GM12878 (cell line): ENCODE results near the gene NUDT3. TPM values are rescaled to one million over a fixed set of nuclear protein-coding genes. Genes with fewer than 3 reads are reported as not detected.

ENCODE experiments used
- ATAC-seq: fragments of 200-7000 bp; cut with Tn5 transposase; 3 replicates; pipeline ENCODE4 v1.9.1; 2020; ENCODE audit warnings: mild to moderate bottlenecking, moderate library complexity
- BruUV-seq: library from RNA; stranded (reverse); fragments of 400-500 nt; replicated peaks from 2 replicates; lab custom pipeline; 2021; lab: Mats Ljungman, UMichigan
- CTCF ChIA-PET: fragments of 300-600 bp; sonication (Branson Sonifier 250); formaldehyde crosslinking; extraction: SDS; loops from one replicate; lab custom pipeline; 2021; ENCODE audit warnings: inconsistent platforms; lab: Yijun Ruan, JAX
- POLR2A ChIA-PET: fragments of 350-600 bp; formaldehyde crosslinking; extraction: SDS; loops from one replicate; lab custom pipeline; 2021; ENCODE audit warnings: inconsistent platforms; lab: Charles Lee
- RAD21 ChIA-PET: fragments of 300-600 bp; sonication (Branson Sonifier 250); formaldehyde crosslinking; loops from one replicate; lab custom pipeline; 2023; ENCODE audit warnings: antibody characterized with exemption; ENCODE audit not compliant: unreplicated experiment; lab: Charles Lee
- SMC1A ChIA-PET: fragments of 300-600 bp; sonication (Branson Sonifier 250); formaldehyde crosslinking; loops from one replicate; lab custom pipeline; 2023; ENCODE audit not compliant: unreplicated experiment, uncharacterized antibody; lab: Charles Lee
- DNase-seq: peaks from one replicate; pipeline ENCODE4 v3.0.0-alpha.2; 2011; ENCODE audit warnings: low read depth, low spot score
- FAIRE-seq: peaks from 3 replicates; lab custom pipeline; 2011; peaks lifted over from hg19 to GRCh38; lab: Jason Lieb, UNC
- H2AFZ ChIP-seq: 2 replicates; pipeline ENCODE4 v1.6.0; 2011; ENCODE audit warnings: low read depth, low read length, control low read depth; ENCODE audit not compliant: control insufficient read depth
- H3K27ac ChIP-seq: 2 replicates; pipeline ENCODE4 v1.5.1; 2011; ENCODE audit warnings: control low read depth; ENCODE audit not compliant: control insufficient read depth, insufficient read depth
- H3K27me3 ChIP-seq, 2 experiments: replicated peaks in 1 of 2; 2 replicates each; pipeline versions ENCODE4 v1.6.0 to v1.6.1; 2011; ENCODE audit warnings: low read length in 1 of 2; ENCODE audit not compliant: control insufficient read depth in 2 of 2, insufficient read depth in 2 of 2
- H3K36me3 ChIP-seq, 2 experiments: 2 replicates each; pipeline ENCODE4 v1.5.1; 2011; ENCODE audit warnings: low read length in 1 of 2; ENCODE audit not compliant: control insufficient read depth in 2 of 2, insufficient read depth in 2 of 2
- H3K4me1 ChIP-seq: 2 replicates; pipeline ENCODE4 v1.6.1; 2011; ENCODE audit warnings: mild to moderate bottlenecking, low read length, moderate library complexity, mixed read lengths; ENCODE audit not compliant: control insufficient read depth, insufficient read depth
- H3K4me2 ChIP-seq: 2 replicates; pipeline ENCODE4 v1.6.0; 2011; ENCODE audit warnings: control low read depth; ENCODE audit not compliant: control insufficient read depth, insufficient read depth
- H3K4me3 ChIP-seq: fragments of 200-600 bp; sonication (generic); 2 replicates; pipeline ENCODE4 v1.5.1; 2016
- H3K79me2 ChIP-seq: 2 replicates; pipeline ENCODE4 v1.6.0; 2011; ENCODE audit warnings: low read length; ENCODE audit not compliant: control insufficient read depth, insufficient read depth
- H3K9ac ChIP-seq: 2 replicates; pipeline ENCODE4 v1.8.0; 2011; ENCODE audit warnings: low read length, control low read depth, mixed read lengths; ENCODE audit not compliant: control insufficient read depth, insufficient read depth
- H3K9me3 ChIP-seq: replicated peaks from 3 replicates; pipeline ENCODE4 v1.5.1; 2011; ENCODE audit warnings: mild to moderate bottlenecking, low read length; ENCODE audit not compliant: control insufficient read depth, insufficient read depth
- H4K20me1 ChIP-seq: 2 replicates; pipeline ENCODE4 v1.6.0; 2011; ENCODE audit not compliant: control insufficient read depth, insufficient read depth
- ATF7 ChIP-seq: fragments of 450-650 bp; IDR thresholded peaks from 2 replicates; pipeline ENCODE4 v1.6.1; 2016; ENCODE audit warnings: low read depth, mild to moderate bottlenecking
- BCL11A ChIP-seq: IDR thresholded peaks from 2 replicates; pipeline ENCODE4 v1.6.1; 2011; ENCODE audit warnings: low read depth, low read length
- CBFB ChIP-seq: IDR thresholded peaks from 2 replicates; pipeline ENCODE4 v1.6.1; 2016; ENCODE audit warnings: antibody characterized with exemption, low read depth
- E2F8 ChIP-seq: fragments of 450-650 bp; IDR thresholded peaks from 2 replicates; pipeline ENCODE4 v1.6.1; 2018; ENCODE audit warnings: mild to moderate bottlenecking, low read depth, moderate library complexity; ENCODE audit not compliant: partially characterized antibody
- IRF5 ChIP-seq: fragments of 450-650 bp; IDR thresholded peaks from 2 replicates; pipeline ENCODE4 v1.6.1; 2017; ENCODE audit warnings: borderline replicate concordance
- MAX ChIP-seq: IDR thresholded peaks from 2 replicates; pipeline ENCODE4 v1.6.1; 2012; ENCODE audit warnings: low read depth, low read length, improper control_type of control experiment
- NR2F1 ChIP-seq: fragments of 450-650 bp; conservative IDR thresholded peaks from 2 replicates; pipeline ENCODE4 v1.6.1; 2017; ENCODE audit warnings: mild to moderate bottlenecking
- PBX3 ChIP-seq: IDR thresholded peaks from 2 replicates; pipeline ENCODE4 v1.6.1; 2011; ENCODE audit warnings: mild to moderate bottlenecking, low read depth, low read length, moderate library complexity; ENCODE audit not compliant: insufficient replicate concordance
- POU2F2 ChIP-seq: IDR thresholded peaks from 3 replicates; pipeline ENCODE4 v1.6.1; 2011; ENCODE audit warnings: low read depth, mild to moderate bottlenecking, low read length, borderline replicate concordance
- ZNF217 ChIP-seq: fragments of 450-650 bp; IDR thresholded peaks from 2 replicates; pipeline ENCODE4 v1.6.1; 2017; ENCODE audit warnings: antibody characterized with exemption, mild to moderate bottlenecking
- ZNF592 ChIP-seq: fragments of 450-650 bp; IDR thresholded peaks from 2 replicates; pipeline ENCODE4 v1.6.1; 2017; ENCODE audit warnings: mild to moderate bottlenecking, moderate library complexity
- ZNF622 ChIP-seq: fragments of 450-650 bp; IDR thresholded peaks from 2 replicates; pipeline ENCODE4 v1.6.1; 2017; ENCODE audit warnings: mild to moderate bottlenecking, inconsistent platforms
- WGBS: methylation state at CpG from one replicate; pipeline ENCODE4 v1.1.6; 2016; ENCODE audit warnings: low lambda C conversion rate; ENCODE audit not compliant: insufficient replicate concordance, insufficient coverage; ENCODE audit errors: missing lambda C conversion rate; 5-methylcytosine and 5-hydroxymethylcytosine counted together
- in situ Hi-C: fragments of 300-500 bp; cut with MboI; formaldehyde crosslinking; loops from 9 replicates; pipeline ENCODE4 v1.14.3; 2018; ENCODE audit warnings: mixed read lengths
- intact Hi-C: fragments of 100-400 bp; cut with micrococcal nuclease; formaldehyde crosslinking; loops from one replicate; pipeline ENCODE4 v1.14.2; 2022; ENCODE audit not compliant: unreplicated experiment
- polyA plus RNA-seq, 11 experiments: library from polyadenylated mRNA; depleted of rRNA in 4 of 11; unstranded in 6 of 11; stranded (reverse) in 5 of 11; fragments of >200 nt; fragmentation: Nextera tagmentation in 4 of 11; fragmentation: Illumina TruSeq in 1 of 11; extraction: Ambion mirVana in 4 of 11; extraction: Trizol in 1 of 11; gene quantifications; 1 replicate in 1 of 11; 2 replicates in 10 of 11; pipeline versions ENCODE4 v1.2.1 to v1.2.3, GENCODE V29; 2011 to 2016; ENCODE audit warnings: inconsistent platforms in 2 of 11, missing spikeins in 2 of 11, low read depth in 1 of 11
- total RNA-seq, 4 experiments: library from RNA; depleted of rRNA in 3 of 4; stranded (reverse); fragments of >200 nt in 3 of 4; fragmentation: Illumina TruSeq in 1 of 4; extraction: Trizol in 1 of 4; gene quantifications; 2 replicates each; pipeline versions ENCODE4 v1.2.1 to v1.2.3, GENCODE V29; 2013 to 2021

The NUDT3 gene
- total and polyA plus RNA-seq, 10 of the 15 experiments (the other 5 are each of a cell fraction or from before 2014, with no cell fraction given) = 2.4 to 32.3 (median 25.5) TPM

- TF ChIP-seq E2F8 = no peak
- no peak for TF ChIP-seq BCL11A
- no peak for TF ChIP-seq POU2F2
- no peak for TF ChIP-seq CBFB
- no peak for TF ChIP-seq ATF7
Measured at GRCh38 chr6:34277763-34278112, 114.7 kb downstream of the NUDT3 start (continued).

- WGBS = 95% methylated on average over 10 of the region's 10 CpGs
- CTCF ChIA-PET = no interaction called here
- no peak overlapping the region for H3K27ac ChIP-seq
- TF ChIP-seq MAX (no peak), POU2F2 (no peak), ZNF592 (no peak), PBX3 (no peak), ZNF217 (no peak), NR2F1 (no peak), ZNF622 (no peak), IRF5 (no peak)
Measured at GRCh38 chr6:34276881-34277762, 115.3 kb downstream of the NUDT3 start.

More at GRCh38 chr6:34276881-34277762, 115.3 kb downstream of the NUDT3 start:
- in situ Hi-C loops = no loop called here
- H2AFZ ChIP-seq = no peak overlapping the region
- ChIA-PET POLR2A (no interaction called here), RAD21 (interaction anchor here (0.6 to 1.2 kb wide), 2 partner anchors 28 to 65 kb away, joined by 3 to 5 read pairs; partner anchors contain the start of gene SMIM29), SMC1A (no interaction called here)
- H3K79me2 ChIP-seq = no peaks in the 10 kb centered on the region
- peaks cover 10% of the 10 kb centered on the region for H3K4me1 ChIP-seq
- intact Hi-C loops = no loop called here
- no peak for DNase-seq
- no peak overlapping the region for H3K9ac ChIP-seq
- no peak overlapping the region for H3K4me2 ChIP-seq
- no peak overlapping the region for H3K4me3 ChIP-seq
- H3K36me3 ChIP-seq = peaks cover 0 to 5% of the 10 kb centered on the region in 2 experiments; a peak in 3 of 4 replicates
- H3K27me3 ChIP-seq = no peaks in the 10 kb centered on the region
- BruUV-seq = no TSS peak
- H3K9me3 ChIP-seq = no peaks in the 10 kb centered on the region
- FAIRE-seq = no peak
- ATAC-seq = no peak
- H4K20me1 ChIP-seq = no peaks in the 10 kb centered on the region
